Measurements from ENCODE around the gene HSD11B2.

The HSD11B2 gene

GRCh38 chr16:67449336-67449735, 18.4 kb downstream of the HSD11B2 start:
- no peak for DNase-seq (ENCODE audit: low read depth, low spot score)

GRCh38 chr16:67449739-67450138, 18.8 kb downstream of the HSD11B2 start:
- DNase-seq (ENCODE audit: low read depth, low spot score), result no peak

GRCh38 chr16:67451061-67451703, 20.3 kb downstream of the HSD11B2 start:
- DNase-seq (ENCODE audit: low read depth, low spot score), result no peak

GRCh38 chr16:67451704-67452435, 20.9 kb downstream of the HSD11B2 start:
- no peak for DNase-seq (ENCODE audit: low read depth, low spot score)

- no peak for DNase-seq (ENCODE audit: low read depth, low spot score)
These were observed 23.2 kb downstream of the HSD11B2 start for GRCh38 chr16:67454104-67454503.

GRCh38 chr16:67454852-67455251, 23.9 kb downstream of the HSD11B2 start:
- DNase-seq (ENCODE audit: low read depth, low spot score), result no peak

GRCh38 chr16:67456391-67457081, 25.6 kb downstream of the HSD11B2 start:
- DNase-seq (ENCODE audit: low read depth, low spot score), result no peak

- DNase-seq (ENCODE audit: low read depth, low spot score), result no peak
These were observed 26.7 kb downstream of the HSD11B2 start for GRCh38 chr16:67457611-67458010.

- DNase-seq (ENCODE audit: low read depth, low spot score), result no peak
These were observed 27.3 kb downstream of the HSD11B2 start for GRCh38 chr16:67458121-67458641.

- DNase-seq (ENCODE audit: low read depth, low spot score), result no peak
These were observed 28.3 kb downstream of the HSD11B2 start for GRCh38 chr16:67459066-67459860.

GRCh38 chr16:67459861-67460150, 28.9 kb downstream of the HSD11B2 start:
- no peak for DNase-seq (ENCODE audit: low read depth, low spot score)

GRCh38 chr16:67460168-67460567, 29.2 kb downstream of the HSD11B2 start:
- no peak for DNase-seq (ENCODE audit: low read depth, low spot score)

- no peak for DNase-seq (ENCODE audit: low read depth, low spot score)
These were observed 30.0 kb downstream of the HSD11B2 start for GRCh38 chr16:67460961-67461360.

GRCh38 chr16:67461600-67462278, 30.8 kb downstream of the HSD11B2 start:
- DNase-seq (ENCODE audit: low read depth, low spot score), result no peak

GRCh38 chr16:67462279-67462655, 31.3 kb downstream of the HSD11B2 start:
- DNase-seq (ENCODE audit: low read depth, low spot score), result no peak

- DNase-seq (ENCODE audit: low read depth, low spot score), result no peak
These were observed 32.1 kb downstream of the HSD11B2 start for GRCh38 chr16:67463059-67463458.

GRCh38 chr16:67463691-67464090, 32.8 kb downstream of the HSD11B2 start:
- no peak for DNase-seq (ENCODE audit: low read depth, low spot score)

- no peak for DNase-seq (ENCODE audit: low read depth, low spot score)
These were observed 33.6 kb downstream of the HSD11B2 start for GRCh38 chr16:67464565-67464964.

GRCh38 chr16:67466581-67466980, 35.7 kb downstream of the HSD11B2 start:
- no peak for DNase-seq (ENCODE audit: low read depth, low spot score)

GRCh38 chr16:67468731-67469130, 37.8 kb downstream of the HSD11B2 start:
- DNase-seq (ENCODE audit: low read depth, low spot score), result no peak

GRCh38 chr16:67470359-67470758, 39.4 kb downstream of the HSD11B2 start:
- no peak for DNase-seq (ENCODE audit: low read depth, low spot score)

Measured in iPS DF 19.7 (cell line).